Panc1 (cell line): ENCODE measurements around the gene RFPL1. TPM values are rescaled to one million over a fixed set of nuclear protein-coding genes. Genes with fewer than 3 reads are reported as not detected.

ENCODE experiments used
- ATAC-seq: fragments of 200-7000 bp; cut with Tn5 transposase; 2 replicates; pipeline ENCODE4 v1.9.1; 2020; ENCODE audit warnings: mild to moderate bottlenecking, moderate library complexity
- BruUV-seq: library from RNA; stranded (reverse); fragments of 400-500 nt; replicated peaks from 2 replicates; lab custom pipeline; 2021; lab: Mats Ljungman, UMichigan
- CTCF ChIA-PET: fragments of 300-600 bp; sonication (Branson Sonifier 250); formaldehyde crosslinking; loops from one replicate; lab custom pipeline; 2022; ENCODE audit warnings: antibody characterized with exemption; lab: Charles Lee
- POLR2A ChIA-PET: fragments of 300-600 bp; sonication (Branson Sonifier 250); formaldehyde crosslinking; loops from one replicate; lab custom pipeline; 2022; ENCODE audit warnings: antibody characterized with exemption; lab: Charles Lee
- DNase-seq: peaks from one replicate; pipeline ENCODE4 v3.0.0-alpha.2; 2010; ENCODE audit warnings: low read depth, low spot score
- H3K27ac ChIP-seq: 2 replicates; pipeline ENCODE4 v1.5.1; 2011; ENCODE audit warnings: mild to moderate bottlenecking, low read length, inconsistent platforms
- H3K27me3 ChIP-seq: fragments of 200-500 bp; sonication (Bioruptor generic); 2 replicates; pipeline ENCODE4 v1.6.0; 2014; ENCODE audit warnings: low read length, inconsistent platforms; ENCODE audit not compliant: control insufficient read depth, insufficient read depth
- H3K36me3 ChIP-seq: fragments of 200-500 bp; sonication (Bioruptor generic); 2 replicates; pipeline ENCODE4 v1.5.1; 2014; ENCODE audit warnings: inconsistent platforms, mild to moderate bottlenecking, low read length, moderate library complexity; ENCODE audit not compliant: control insufficient read depth, insufficient read depth
- H3K4me1 ChIP-seq: 2 replicates; pipeline ENCODE4 v1.5.1; 2011; ENCODE audit warnings: inconsistent platforms, mild to moderate bottlenecking, low read length, moderate library complexity; ENCODE audit not compliant: control insufficient read depth, insufficient read depth
- H3K4me3 ChIP-seq, 2 experiments: 2 replicates each; pipeline ENCODE4 v1.5.1; 2011 to 2012; ENCODE audit warnings: low read depth in 2 of 2, low read length in 2 of 2, mild to moderate bottlenecking in 2 of 2, inconsistent platforms in 1 of 2, moderate library complexity in 1 of 2
- H3K9me3 ChIP-seq: fragments of 200-500 bp; sonication (Bioruptor generic); 2 replicates; pipeline ENCODE4 v1.5.1; 2014; ENCODE audit warnings: low read depth, mild to moderate bottlenecking, inconsistent platforms, low read length, moderate library complexity; ENCODE audit not compliant: control insufficient read depth, insufficient read depth
- CTCF ChIP-seq: fragments of 450-650 bp; IDR thresholded peaks from 2 replicates; pipeline ENCODE4 v1.5.1; 2017; ENCODE audit warnings: mild to moderate bottlenecking
- POLR2AphosphoS5 ChIP-seq: IDR thresholded peaks from 2 replicates; pipeline ENCODE4 v1.6.1; 2012; ENCODE audit warnings: mild to moderate bottlenecking, low read depth, low read length, moderate library complexity
- REST ChIP-seq, 2 experiments: IDR thresholded peaks; 2 replicates each; pipeline ENCODE4 v1.6.1; 2011 to 2012; ENCODE audit warnings: low read depth in 2 of 2, control low read depth in 1 of 2, low read length in 1 of 2, mild to moderate bottlenecking in 1 of 2, moderate library complexity in 1 of 2; ENCODE audit not compliant: insufficient read depth in 1 of 2
- SIN3A ChIP-seq: IDR thresholded peaks from 2 replicates; pipeline ENCODE4 v1.6.1; 2012; ENCODE audit warnings: low read depth, mild to moderate bottlenecking, low read length, moderate library complexity, borderline replicate concordance; ENCODE audit not compliant: insufficient read depth
- TCF7L2 ChIP-seq: IDR thresholded peaks from 2 replicates; pipeline ENCODE4 v1.6.1; 2011; ENCODE audit warnings: mild to moderate bottlenecking, low read depth, low read length, inconsistent platforms
- in situ Hi-C: cut with HindIII; loops from 2 replicates; pipeline ENCODE4 v1.10.0; 2016; ENCODE audit warnings: low sequenced_read_pairs, low pct_unique_long_range_greater_than_20kb
- intact Hi-C: fragments of 100-400 bp; cut with micrococcal nuclease; formaldehyde crosslinking; loops from one replicate; pipeline ENCODE4 v1.10.0; 2022; ENCODE audit not compliant: unreplicated experiment
- total RNA-seq: library from RNA; stranded (reverse); gene quantifications from one replicate; pipeline ENCODE4 v1.2.1, GENCODE V29; 2021; ENCODE audit not compliant: unreplicated experiment

Gene RFPL1
- total RNA-seq, 1 experiment from 2014 or later = not detected

DNA sequence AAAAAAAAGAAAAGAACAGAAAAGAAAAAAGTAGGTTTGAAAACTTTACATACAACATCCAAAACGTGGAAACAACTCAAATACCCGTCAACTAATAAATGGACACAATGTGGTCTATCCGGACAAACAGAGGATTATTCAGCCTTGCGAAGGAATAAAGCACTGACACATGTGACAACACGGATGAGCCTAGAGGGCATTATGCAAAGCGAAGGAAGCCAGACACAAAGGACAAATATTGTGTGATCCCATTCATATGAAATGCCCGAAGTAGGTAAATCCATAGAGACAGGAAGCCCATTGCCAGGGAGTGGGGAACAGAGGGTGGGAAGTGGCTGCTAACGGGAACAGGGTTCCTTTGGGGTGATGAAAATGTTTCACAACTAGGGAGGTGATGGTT lies 11.8 kb downstream of the RFPL1 start:
- DNase-seq (no peak), ATAC-seq (no peak)
- ChIA-PET POLR2A (no interaction called here), CTCF (no interaction called here)
- Histone ChIP-seq H3K4me3 (no peak overlapping the region), H3K27ac (no peak overlapping the region), H3K4me1 (no peaks in the 10 kb centered on the region), H3K9me3 (no peaks in the 10 kb centered on the region), H3K36me3 (no peaks in the 10 kb centered on the region), H3K27me3 (no peaks in the 10 kb centered on the region)
- BruUV-seq = no TSS peak
- in situ Hi-C loops = no loop called here
- TF ChIP-seq POLR2AphosphoS5 (no peak), TCF7L2 (no peak), CTCF (no peak), REST (IDR thresholded peaks at IDR 0.05; ENCODE audit: insufficient read depth in 1 of 2, low read depth in 2 of 2, low read length in 1 of 2) (no peak), SIN3A (no peak)
- intact Hi-C loops = no loop called here

DNA sequence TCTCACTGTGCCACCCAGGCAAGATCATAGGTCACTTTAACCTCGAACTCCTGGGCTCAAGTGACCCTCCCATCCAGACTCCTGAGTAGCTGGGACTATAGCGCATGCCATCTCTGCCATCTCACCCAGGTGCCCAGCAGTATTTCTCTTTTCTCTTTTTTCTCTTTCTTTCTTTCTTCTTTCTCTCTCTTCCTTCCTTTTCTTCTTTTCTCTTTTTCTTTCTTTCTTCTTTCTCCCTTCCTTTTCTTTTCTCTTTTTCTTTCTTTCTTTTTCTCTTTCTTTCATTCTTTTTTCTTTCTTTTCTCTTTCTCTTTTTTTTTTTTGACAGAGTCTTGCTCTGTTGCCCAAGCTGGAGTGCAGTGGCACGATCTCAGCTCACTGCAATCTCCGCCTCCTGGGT lies 13.5 kb downstream of the RFPL1 start:
- intact Hi-C loops (no loop called here), in situ Hi-C loops (no loop called here)
- no peaks in the 10 kb centered on the region for H3K9me3 ChIP-seq
- no peak overlapping the region for H3K4me3 ChIP-seq
- no peaks in the 10 kb centered on the region for H3K27me3 ChIP-seq
- BruUV-seq = no TSS peak
- no peaks in the 10 kb centered on the region for H3K4me1 ChIP-seq
- TF ChIP-seq TCF7L2 = no peak
- TF ChIP-seq POLR2AphosphoS5 = no peak
- TF ChIP-seq REST (IDR thresholded peaks at IDR 0.05; ENCODE audit: insufficient read depth in 1 of 2, low read depth in 2 of 2, low read length in 1 of 2) = no peak
- TF ChIP-seq SIN3A = no peak
- TF ChIP-seq CTCF = no peak
- no peak overlapping the region for H3K27ac ChIP-seq
- ATAC-seq = no peak
- no peaks in the 10 kb centered on the region for H3K36me3 ChIP-seq
- ChIA-PET POLR2A (interaction anchor here (0.7 kb wide), 1 partner anchor 52 kb away, joined by 9 read pairs; no protein-coding TSS in a partner anchor), CTCF (no interaction called here)
- DNase-seq = no peak
